NB4 (cell line): ENCODE data around the gene FAM53B.

Experiments
- DNase-seq: peaks from one replicate; pipeline ENCODE4 v3.0.0; 2010; ENCODE audit warnings: low read depth
- H3K4me3 ChIP-seq: one replicate; pipeline ENCODE4 v1.5.1; 2011; ENCODE audit warnings: mild to moderate bottlenecking, low read depth, low read length, moderate library complexity
- MYC ChIP-seq: IDR thresholded peaks from 2 replicates; pipeline ENCODE4 v1.6.1; 2011; ENCODE audit warnings: low read depth, low read length
- POLR2A ChIP-seq: IDR thresholded peaks from 2 replicates; pipeline ENCODE4 v1.6.1; 2011; ENCODE audit warnings: mild to moderate bottlenecking; ENCODE audit not compliant: insufficient read length; ENCODE audit errors: extremely low read depth
- TF ChIP-seq, protein P1 (sequence below): IDR thresholded peaks from one replicate; pipeline ENCODE4 v1.5.1; 2012; ENCODE audit warnings: low read depth, low read length
- TF ChIP-seq, protein P2 (sequence below): IDR thresholded peaks from 2 replicates; pipeline ENCODE4 v1.6.1; 2011; ENCODE audit warnings: low read depth, low read length

The FAM53B gene

GRCh38 chr10:124600051-124600880 is 143.9 kb downstream of the FAM53B start:
- no peak for DNase-seq
- TF ChIP-seq MYC = no peak
- TF ChIP-seq, protein P1, sequence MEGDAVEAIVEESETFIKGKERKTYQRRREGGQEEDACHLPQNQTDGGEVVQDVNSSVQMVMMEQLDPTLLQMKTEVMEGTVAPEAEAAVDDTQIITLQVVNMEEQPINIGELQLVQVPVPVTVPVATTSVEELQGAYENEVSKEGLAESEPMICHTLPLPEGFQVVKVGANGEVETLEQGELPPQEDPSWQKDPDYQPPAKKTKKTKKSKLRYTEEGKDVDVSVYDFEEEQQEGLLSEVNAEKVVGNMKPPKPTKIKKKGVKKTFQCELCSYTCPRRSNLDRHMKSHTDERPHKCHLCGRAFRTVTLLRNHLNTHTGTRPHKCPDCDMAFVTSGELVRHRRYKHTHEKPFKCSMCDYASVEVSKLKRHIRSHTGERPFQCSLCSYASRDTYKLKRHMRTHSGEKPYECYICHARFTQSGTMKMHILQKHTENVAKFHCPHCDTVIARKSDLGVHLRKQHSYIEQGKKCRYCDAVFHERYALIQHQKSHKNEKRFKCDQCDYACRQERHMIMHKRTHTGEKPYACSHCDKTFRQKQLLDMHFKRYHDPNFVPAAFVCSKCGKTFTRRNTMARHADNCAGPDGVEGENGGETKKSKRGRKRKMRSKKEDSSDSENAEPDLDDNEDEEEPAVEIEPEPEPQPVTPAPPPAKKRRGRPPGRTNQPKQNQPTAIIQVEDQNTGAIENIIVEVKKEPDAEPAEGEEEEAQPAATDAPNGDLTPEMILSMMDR = no peak
- TF ChIP-seq POLR2A = no peak
- TF ChIP-seq, protein P2, sequence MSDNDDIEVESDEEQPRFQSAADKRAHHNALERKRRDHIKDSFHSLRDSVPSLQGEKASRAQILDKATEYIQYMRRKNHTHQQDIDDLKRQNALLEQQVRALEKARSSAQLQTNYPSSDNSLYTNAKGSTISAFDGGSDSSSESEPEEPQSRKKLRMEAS = no peak
- H3K4me3 ChIP-seq = no peak overlapping the region

DNA sequence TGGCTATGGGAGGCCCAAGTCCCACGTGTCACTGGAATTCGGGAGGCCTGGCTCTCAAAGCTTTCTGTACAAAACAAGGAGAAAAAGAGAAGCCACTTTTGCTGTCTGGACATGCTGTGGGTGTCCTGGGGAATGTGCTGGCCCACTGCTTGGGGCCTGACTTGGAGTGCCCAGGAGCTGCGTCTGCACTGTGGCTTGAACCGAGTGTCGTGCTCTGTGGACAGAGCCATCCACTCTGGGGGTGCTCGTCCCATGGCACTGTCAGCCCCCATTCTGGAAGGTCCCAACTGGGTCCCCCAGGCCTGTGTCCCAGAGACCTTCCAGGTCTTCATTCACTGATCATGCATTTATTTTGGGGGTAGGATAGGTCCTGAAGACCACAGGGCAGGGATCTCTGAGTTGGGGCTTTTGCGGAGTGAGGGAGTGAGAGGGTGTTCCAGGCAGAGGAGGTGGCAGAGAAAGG is 144.6 kb downstream of the FAM53B start:
- no peak overlapping the region for H3K4me3 ChIP-seq
- TF ChIP-seq POLR2A = no peak
- no peak for TF ChIP-seq MYC
- TF ChIP-seq, protein P2 = no peak
- TF ChIP-seq, protein P1 = no peak
- no peak for DNase-seq

GRCh38 chr10:124598773-124599587 is 145.2 kb downstream of the FAM53B start:
- no peak for DNase-seq
- H3K4me3 ChIP-seq = no peak overlapping the region
- TF ChIP-seq, protein P1 = no peak
- TF ChIP-seq POLR2A (no peak), MYC (no peak)
- TF ChIP-seq, protein P2 = no peak

DNA sequence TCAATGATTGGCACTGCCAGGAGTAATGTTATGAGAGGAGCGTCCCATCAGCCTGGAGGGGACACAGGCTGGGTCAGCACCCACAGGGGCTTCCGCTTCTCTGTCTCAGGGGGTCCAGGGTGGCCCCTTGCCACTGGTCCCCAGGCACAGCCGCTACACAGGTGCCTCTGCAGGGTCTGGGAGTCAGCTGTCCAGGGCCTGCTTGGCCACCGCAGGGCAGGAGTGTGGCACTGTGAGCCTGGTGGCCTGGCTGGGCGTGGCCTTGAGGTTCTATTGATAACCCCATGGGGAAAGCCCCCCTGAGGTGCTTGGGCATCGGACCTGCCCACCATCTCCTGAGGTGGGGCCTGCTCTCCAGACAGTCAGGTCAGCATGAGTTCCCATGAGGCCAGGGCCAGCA is 146.0 kb downstream of the FAM53B start:
- TF ChIP-seq MYC = no peak
- TF ChIP-seq, protein P2 = no peak
- TF ChIP-seq POLR2A = no peak
- TF ChIP-seq, protein P1 = no peak
- H3K4me3 ChIP-seq = no peak overlapping the region
- no peak for DNase-seq

GRCh38 chr10:124597846-124598165 is 146.4 kb downstream of the FAM53B start:
- TF ChIP-seq, protein P1 = no peak
- TF ChIP-seq, protein P2 = no peak
- TF ChIP-seq POLR2A (no peak), MYC (no peak)
- H3K4me3 ChIP-seq = no peak overlapping the region
- DNase-seq = no peak
